HL-60 (cell line): ENCODE results near the gene ARHGAP26.

Source experiments
- CTCF ChIP-seq: IDR thresholded peaks from one replicate; pipeline ENCODE4 v1.5.1; 2011; ENCODE audit warnings: low read length, control low read depth, inconsistent platforms; ENCODE audit not compliant: insufficient read depth
- GABPA ChIP-seq: IDR thresholded peaks from 2 replicates; pipeline ENCODE4 v1.6.1; 2012; ENCODE audit warnings: low read depth
- POLR2AphosphoS5 ChIP-seq: IDR thresholded peaks from 2 replicates; pipeline ENCODE4 v1.6.1; 2012; ENCODE audit warnings: low read depth
- REST ChIP-seq: IDR thresholded peaks from 2 replicates; pipeline ENCODE4 v1.6.1; 2012; ENCODE audit warnings: low read depth; ENCODE audit not compliant: insufficient replicate concordance

DNA sequence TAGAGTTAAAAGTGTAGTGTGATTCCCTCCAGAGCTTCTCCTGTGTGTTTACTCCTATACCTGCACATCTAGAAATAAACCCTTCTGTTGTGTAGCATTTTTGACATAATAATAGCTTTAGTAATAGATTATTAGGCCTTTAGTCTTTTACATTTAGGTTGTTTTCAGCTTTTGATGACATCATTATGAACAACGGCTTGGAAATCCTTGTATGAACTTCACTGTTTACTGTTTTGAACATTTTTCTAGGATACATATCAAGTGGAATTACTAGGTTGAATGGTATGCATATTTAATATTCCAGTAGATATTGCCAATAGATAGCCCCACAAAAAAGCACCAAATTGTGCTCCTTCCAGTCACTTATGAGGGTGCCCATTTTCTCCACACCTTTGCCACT is 174.0 kb downstream of the ARHGAP26 start:
- no peak for TF ChIP-seq CTCF
- TF ChIP-seq POLR2AphosphoS5 = no peak
- no peak for TF ChIP-seq REST
- no peak for TF ChIP-seq GABPA
